ENCODE data around the gene UXS1.

- TF ChIP-seq CTCF (IDR thresholded peaks at IDR 0.05) (no peak), POLR2A (IDR thresholded peaks at IDR 0.05; ENCODE audit: low read depth) (no peak)
Measured at GRCh38 chr2:106095478-106096298, 98.4 kb downstream of the UXS1 start.
